Keratinocyte (primary cell): ENCODE data around the gene STEAP3. TPM values are rescaled to one million over a fixed set of nuclear protein-coding genes. Genes with fewer than 3 reads are reported as not detected.

ENCODE experiments used
- DNase-seq: peaks from one replicate; pipeline ENCODE4 v3.0.0-alpha.2; 2011; ENCODE audit warnings: low read depth, missing footprints, low spot score
- FAIRE-seq: peaks from 2 replicates; lab custom pipeline; 2011; peaks lifted over from hg19 to GRCh38; lab: Jason Lieb, UNC
- H2AFZ ChIP-seq: 2 replicates; pipeline ENCODE4 v1.6.0; 2012; ENCODE audit warnings: low read length, control low read depth, inconsistent platforms; ENCODE audit not compliant: control insufficient read depth
- H3K27ac ChIP-seq: 2 replicates; pipeline ENCODE4 v1.5.1; 2011; ENCODE audit warnings: low read length; ENCODE audit not compliant: control insufficient read depth, insufficient read depth
- H3K27me3 ChIP-seq: 3 replicates; pipeline ENCODE4 v1.6.0; 2011; ENCODE audit warnings: low read length; ENCODE audit not compliant: control insufficient read depth, insufficient read depth; ENCODE audit errors: extremely low read depth
- H3K36me3 ChIP-seq, 2 experiments: 2 replicates in 1 of 2; 3 replicates in 1 of 2; pipeline ENCODE4 v1.5.1; 2011; ENCODE audit warnings: low read length in 2 of 2, mild to moderate bottlenecking in 1 of 2; ENCODE audit not compliant: control insufficient read depth in 2 of 2, insufficient read depth in 2 of 2; ENCODE audit errors: extremely low read depth in 1 of 2
- H3K4me1 ChIP-seq: 3 replicates; pipeline ENCODE4 v1.5.1; 2011; ENCODE audit warnings: low read length; ENCODE audit not compliant: control insufficient read depth, insufficient read depth; ENCODE audit errors: extremely low read depth
- H3K4me2 ChIP-seq: 3 replicates; pipeline ENCODE4 v1.6.0; 2011; ENCODE audit warnings: low read depth, low read length; ENCODE audit not compliant: control insufficient read depth, insufficient read depth; ENCODE audit errors: extremely low read depth
- H3K4me3 ChIP-seq, 3 experiments: fragments of 200-600 bp in 1 of 3; sonication (generic) in 1 of 3; 2 replicates in 2 of 3; 3 replicates in 1 of 3; pipeline ENCODE4 v1.5.1; 2011 to 2016; ENCODE audit warnings: low read length in 3 of 3, mild to moderate bottlenecking in 3 of 3, control low read depth in 2 of 3, inconsistent platforms in 1 of 3, low read depth in 1 of 3, mixed read lengths in 1 of 3, mixed run types in 1 of 3, moderate library complexity in 1 of 3; ENCODE audit not compliant: control insufficient read depth in 2 of 3, insufficient read depth in 2 of 3; ENCODE audit errors: extremely low read depth in 1 of 3
- H3K79me2 ChIP-seq: 2 replicates; pipeline ENCODE4 v1.6.0; 2012; ENCODE audit warnings: low read length; ENCODE audit not compliant: control insufficient read depth, insufficient read depth
- H3K9ac ChIP-seq: 3 replicates; pipeline ENCODE4 v1.6.0; 2011; ENCODE audit warnings: low read length; ENCODE audit not compliant: control insufficient read depth, insufficient read depth; ENCODE audit errors: extremely low read depth
- H3K9me1 ChIP-seq: 3 replicates; pipeline ENCODE4 v1.6.0; 2011; ENCODE audit warnings: low read length; ENCODE audit not compliant: control insufficient read depth, insufficient read depth; ENCODE audit errors: extremely low read depth
- H3K9me3 ChIP-seq: 2 replicates; pipeline ENCODE4 v1.5.1; 2012; ENCODE audit warnings: low read depth, low read length; ENCODE audit not compliant: control insufficient read depth
- H4K20me1 ChIP-seq: 3 replicates; pipeline ENCODE4 v1.6.0; 2011; ENCODE audit warnings: low read length; ENCODE audit not compliant: control insufficient read depth, insufficient read depth; ENCODE audit errors: extremely low read depth
- EZH2 ChIP-seq: IDR thresholded peaks from one replicate; pipeline ENCODE4 v1.6.1; 2012; ENCODE audit warnings: inconsistent platforms, mild to moderate bottlenecking, low read length, moderate library complexity
- dilution Hi-C: fragments of 300-500 bp; cut with MboI; formaldehyde crosslinking; loops from one replicate; pipeline ENCODE4 v1.7.0; 2020; ENCODE audit warnings: low sequenced_read_pairs; ENCODE audit not compliant: extremely low pct_ligation_motif_present
- polyA plus RNA-seq, 5 experiments: library from polyadenylated mRNA; depleted of rRNA in 3 of 5; stranded (reverse) in 3 of 5; stranded (forward) in 1 of 5; unstranded in 1 of 5; fragments of >200 nt; gene quantifications; 1 replicate in 1 of 5; 2 replicates in 3 of 5; 3 replicates in 1 of 5; pipeline versions ENCODE4 v1.2.1 to v1.2.3, GENCODE V29; 2011 to 2012; ENCODE audit warnings: missing spikeins in 2 of 5, low read depth in 1 of 5, low replicate concordance in 1 of 5
- TF ChIP-seq, protein P1 (sequence below), 3 experiments: IDR thresholded peaks in 1 of 3; conservative IDR thresholded peaks in 1 of 3; optimal IDR thresholded peaks in 1 of 3; 2 replicates in 2 of 3; 3 replicates in 1 of 3; pipeline versions ENCODE3 to v1.5.1; 2011; ENCODE audit warnings: low read length in 3 of 3, mild to moderate bottlenecking in 3 of 3, moderate library complexity in 2 of 3, control low read depth in 1 of 3, inconsistent platforms in 1 of 3; ENCODE audit not compliant: insufficient read depth in 2 of 3; ENCODE audit errors: extremely low read depth in 1 of 3

Gene STEAP3
- polyA plus RNA-seq, 1 donor (not counting 4 experiments of a cell fraction or from before 2014, with no cell fraction given) = 19.9 TPM

DNA sequence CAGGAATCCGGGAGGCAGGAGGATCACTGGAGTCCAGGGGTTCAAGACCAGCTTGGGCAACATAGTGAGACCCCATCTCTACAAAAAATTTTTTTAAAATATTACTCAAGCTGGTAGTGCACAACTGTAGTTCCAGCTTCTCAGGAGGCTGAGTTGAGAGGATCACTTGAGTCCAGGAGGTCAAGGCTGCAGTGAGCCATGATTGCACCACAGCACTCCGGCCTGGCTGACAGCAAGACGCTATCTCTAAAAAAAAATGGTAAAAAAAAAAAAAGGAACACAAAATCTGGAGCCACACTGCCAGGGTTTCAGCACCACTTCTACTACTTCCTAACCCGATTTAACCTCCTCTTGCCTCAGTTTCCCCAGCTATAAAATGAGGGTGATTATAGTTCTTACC lies 57.0 kb downstream of the STEAP3 start:
- Histone ChIP-seq H3K27ac (no peak overlapping the region), H3K36me3 (no peaks in the 10 kb centered on the region), H3K27me3 (no peaks in the 10 kb centered on the region), H3K9me3 (no peaks in the 10 kb centered on the region), H4K20me1 (no peaks in the 10 kb centered on the region), H2AFZ (no peak overlapping the region), H3K79me2 (no peaks in the 10 kb centered on the region), H3K4me3 (no peak overlapping the region), H3K9ac (no peak overlapping the region), H3K9me1 (no peaks in the 10 kb centered on the region), H3K4me1 (peaks cover 8% of the 10 kb centered on the region), H3K4me2 (no peak overlapping the region)
- TF ChIP-seq, protein P1, sequence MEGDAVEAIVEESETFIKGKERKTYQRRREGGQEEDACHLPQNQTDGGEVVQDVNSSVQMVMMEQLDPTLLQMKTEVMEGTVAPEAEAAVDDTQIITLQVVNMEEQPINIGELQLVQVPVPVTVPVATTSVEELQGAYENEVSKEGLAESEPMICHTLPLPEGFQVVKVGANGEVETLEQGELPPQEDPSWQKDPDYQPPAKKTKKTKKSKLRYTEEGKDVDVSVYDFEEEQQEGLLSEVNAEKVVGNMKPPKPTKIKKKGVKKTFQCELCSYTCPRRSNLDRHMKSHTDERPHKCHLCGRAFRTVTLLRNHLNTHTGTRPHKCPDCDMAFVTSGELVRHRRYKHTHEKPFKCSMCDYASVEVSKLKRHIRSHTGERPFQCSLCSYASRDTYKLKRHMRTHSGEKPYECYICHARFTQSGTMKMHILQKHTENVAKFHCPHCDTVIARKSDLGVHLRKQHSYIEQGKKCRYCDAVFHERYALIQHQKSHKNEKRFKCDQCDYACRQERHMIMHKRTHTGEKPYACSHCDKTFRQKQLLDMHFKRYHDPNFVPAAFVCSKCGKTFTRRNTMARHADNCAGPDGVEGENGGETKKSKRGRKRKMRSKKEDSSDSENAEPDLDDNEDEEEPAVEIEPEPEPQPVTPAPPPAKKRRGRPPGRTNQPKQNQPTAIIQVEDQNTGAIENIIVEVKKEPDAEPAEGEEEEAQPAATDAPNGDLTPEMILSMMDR (optimal IDR thresholded peaks at IDR 0.05 in 1 of 3, IDR thresholded peaks at IDR 0.05 in 1 of 3, conservative IDR thresholded peaks at IDR 0.05 in 1 of 3; ENCODE audit: extremely low read depth in 1 of 3, insufficient read depth in 2 of 3, low read length in 3 of 3) = no peak
- TF ChIP-seq EZH2 = no peak
- no peak for DNase-seq
- dilution Hi-C loops = no loop called here
- no peak for FAIRE-seq

DNA sequence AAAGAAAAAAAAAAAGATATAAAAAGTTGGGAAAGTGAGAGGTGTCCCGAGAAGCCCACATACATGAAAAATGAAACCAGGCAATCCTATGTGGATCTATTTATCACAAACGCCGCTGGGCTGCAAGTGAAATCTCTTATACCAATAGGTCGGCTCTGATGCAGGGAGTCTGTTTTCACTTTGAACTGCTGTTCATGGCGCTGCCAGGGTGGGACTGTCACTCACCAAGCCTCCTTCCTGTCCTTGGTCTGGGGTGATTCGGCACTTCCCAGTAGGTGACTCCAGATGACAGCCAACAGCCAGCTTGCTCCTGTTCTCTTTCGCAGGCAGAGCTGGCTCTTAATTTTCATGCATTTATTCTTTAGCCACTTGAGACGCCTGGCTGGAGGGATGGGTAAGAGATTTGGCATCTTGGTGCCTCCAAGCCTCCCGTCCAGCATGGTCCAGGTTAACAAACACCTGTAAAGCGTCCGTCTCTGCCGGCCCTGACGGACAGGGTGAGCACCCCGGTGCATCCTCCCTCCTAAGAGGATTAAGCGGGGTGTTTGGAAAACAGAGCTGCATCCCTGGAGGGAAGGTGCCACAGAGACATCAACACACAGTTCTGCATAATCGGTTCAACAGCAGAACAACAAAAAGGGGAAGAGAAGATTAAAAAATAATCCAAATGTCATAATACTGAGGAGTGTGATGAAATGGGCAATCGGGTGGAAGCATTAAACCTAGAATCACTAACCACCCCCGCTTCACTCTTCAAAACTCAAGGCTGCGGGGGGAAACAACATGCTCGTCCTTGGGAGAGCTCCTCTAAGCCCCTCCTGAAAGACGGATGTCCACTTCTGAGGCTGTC lies 58.7 kb downstream of the STEAP3 start:
- no peak for DNase-seq
- Histone ChIP-seq H3K27ac (no peak overlapping the region), H3K36me3 (no peaks in the 10 kb centered on the region), H3K4me2 (no peak overlapping the region), H3K9ac (no peak overlapping the region), H2AFZ (no peak overlapping the region), H3K27me3 (no peaks in the 10 kb centered on the region), H3K79me2 (no peaks in the 10 kb centered on the region), H3K9me1 (no peaks in the 10 kb centered on the region), H4K20me1 (no peaks in the 10 kb centered on the region), H3K4me3 (no peak overlapping the region), H3K9me3 (no peaks in the 10 kb centered on the region), H3K4me1 (peaks cover 8% of the 10 kb centered on the region)
- FAIRE-seq = no peak
- dilution Hi-C loops = no loop called here
- no peak for TF ChIP-seq EZH2
- TF ChIP-seq, protein P1 (optimal IDR thresholded peaks at IDR 0.05 in 1 of 3, IDR thresholded peaks at IDR 0.05 in 1 of 3, conservative IDR thresholded peaks at IDR 0.05 in 1 of 3; ENCODE audit: extremely low read depth in 1 of 3, insufficient read depth in 2 of 3, low read length in 3 of 3) = no peak
